ENCODE measurements around the gene ERAL1. TPM values are rescaled to one million over a fixed set of nuclear protein-coding genes. Genes with fewer than 3 reads are reported as not detected.

ERAL1 gene
- total RNA-seq, 1 donor from 2014 or later, result 17.6 TPM

GRCh38 chr17:28861393-28862203 lies 6.8 kb downstream of the ERAL1 start:
- Histone ChIP-seq H3K36me3 (ENCODE audit: control insufficient read depth, insufficient read depth, low read length) (peaks cover 19% of the 10 kb centered on the region), H3K27me3 (ENCODE audit: control insufficient read depth, insufficient read depth, low read length) (no peaks in the 10 kb centered on the region), H3K4me3 (ENCODE audit: low read depth, low read length) (no peak overlapping the region)
- DNase-seq (ENCODE audit: low read depth) (no peak), FAIRE-seq (no peak)
- TF ChIP-seq CTCF (IDR thresholded peaks at IDR 0.05; ENCODE audit: insufficient read depth, low read length, severe bottlenecking), result no peak

- DNase-seq (ENCODE audit: low read depth) (no peak), FAIRE-seq (no peak)
- TF ChIP-seq CTCF (IDR thresholded peaks at IDR 0.05; ENCODE audit: insufficient read depth, low read length, severe bottlenecking), result no peak
- Histone ChIP-seq H3K4me3 (ENCODE audit: low read depth, low read length) (no peak overlapping the region), H3K27me3 (ENCODE audit: control insufficient read depth, insufficient read depth, low read length) (no peaks in the 10 kb centered on the region), H3K36me3 (ENCODE audit: control insufficient read depth, insufficient read depth, low read length) (peaks cover 17% of the 10 kb centered on the region)
Observed at GRCh38 chr17:28862561-28862960, 7.7 kb downstream of the ERAL1 start.

- DNase-seq (ENCODE audit: low read depth) (no peak), FAIRE-seq (no peak)
- H3K27me3 ChIP-seq (ENCODE audit: control insufficient read depth, insufficient read depth, low read length), result no peaks in the 10 kb centered on the region
- TF ChIP-seq CTCF (IDR thresholded peaks at IDR 0.05; ENCODE audit: insufficient read depth, low read length, severe bottlenecking), result no peak
- no peak overlapping the region for H3K4me3 ChIP-seq (ENCODE audit: low read depth, low read length)
- H3K36me3 ChIP-seq (ENCODE audit: control insufficient read depth, insufficient read depth, low read length), result peaks cover 7% of the 10 kb centered on the region
Observed at GRCh38 chr17:28863953-28864352, 9.1 kb downstream of the ERAL1 start.

GRCh38 chr17:28864991-28865849 lies 10.4 kb downstream of the ERAL1 start:
- no peak for TF ChIP-seq CTCF (IDR thresholded peaks at IDR 0.05; ENCODE audit: insufficient read depth, low read length, severe bottlenecking)
- H3K36me3 ChIP-seq (ENCODE audit: control insufficient read depth, insufficient read depth, low read length), result peaks cover 4% of the 10 kb centered on the region
- DNase-seq (ENCODE audit: low read depth), result no peak
- FAIRE-seq, result no peak
- no peak overlapping the region for H3K4me3 ChIP-seq (ENCODE audit: low read depth, low read length)
- no peaks in the 10 kb centered on the region for H3K27me3 ChIP-seq (ENCODE audit: control insufficient read depth, insufficient read depth, low read length)

GRCh38 chr17:28865946-28866752 lies 11.3 kb downstream of the ERAL1 start:
- FAIRE-seq, result no peak
- no peak for TF ChIP-seq CTCF (IDR thresholded peaks at IDR 0.05; ENCODE audit: insufficient read depth, low read length, severe bottlenecking)
- Histone ChIP-seq H3K4me3 (ENCODE audit: low read depth, low read length) (no peak overlapping the region), H3K36me3 (ENCODE audit: control insufficient read depth, insufficient read depth, low read length) (no peaks in the 10 kb centered on the region), H3K27me3 (ENCODE audit: control insufficient read depth, insufficient read depth, low read length) (no peaks in the 10 kb centered on the region)
- peak; percentile 48 for DNase-seq (ENCODE audit: low read depth)
